Left ventricle myocardium inferior (tissue), 1 donor: ENCODE measurements around the gene UBAC1. TPM values are rescaled to one million over a fixed set of nuclear protein-coding genes. Genes with fewer than 3 reads are reported as not detected.

Experiments used
- DNase-seq: peaks from one replicate; pipeline ENCODE4 v3.0.0-alpha.2; 2020
- H3K27ac ChIP-seq: fragments of 200-600 bp; replicated peaks from 2 replicates; pipeline ENCODE4 v1.8.0; 2021
- H3K27me3 ChIP-seq: fragments of 200-600 bp; 2 replicates; pipeline ENCODE4 v1.8.0; 2021; ENCODE audit warnings: low read depth
- H3K36me3 ChIP-seq: fragments of 200-600 bp; 2 replicates; pipeline ENCODE4 v1.8.0; 2021
- H3K4me1 ChIP-seq: fragments of 200-600 bp; 2 replicates; pipeline ENCODE4 v1.8.0; 2021
- H3K4me3 ChIP-seq: fragments of 200-600 bp; 2 replicates; pipeline ENCODE4 v1.8.0; 2021; ENCODE audit warnings: mild to moderate bottlenecking, moderate library complexity
- H3K9me3 ChIP-seq: fragments of 200-600 bp; replicated peaks from 2 replicates; pipeline ENCODE4 v1.8.0; 2021
- intact Hi-C: fragments of 100-400 bp; cut with micrococcal nuclease; formaldehyde crosslinking; loops from one replicate; pipeline ENCODE4 v1.11.0; 2022
- total RNA-seq: library from RNA; stranded (reverse); fragmentation: NEBNext Ultra II Directional; extraction: Animal tissue kit (Norgen Biotek cat#: 25700); gene quantifications from one replicate; pipeline ENCODE4 v1.2.1, GENCODE V29; 2021
- TF ChIP-seq, protein P1 (sequence below): fragments of 200-600 bp; IDR thresholded peaks from 2 replicates; pipeline ENCODE4 v1.8.0; 2021; ENCODE audit warnings: antibody characterized with exemption, mild to moderate bottlenecking, borderline replicate concordance
- donor health status: DM: no; HTN: yes; CAD: no; lungs with severe emphysema.

UBAC1 gene
- total RNA-seq, 1 donor from 2014 or later, result 108 TPM

DNA sequence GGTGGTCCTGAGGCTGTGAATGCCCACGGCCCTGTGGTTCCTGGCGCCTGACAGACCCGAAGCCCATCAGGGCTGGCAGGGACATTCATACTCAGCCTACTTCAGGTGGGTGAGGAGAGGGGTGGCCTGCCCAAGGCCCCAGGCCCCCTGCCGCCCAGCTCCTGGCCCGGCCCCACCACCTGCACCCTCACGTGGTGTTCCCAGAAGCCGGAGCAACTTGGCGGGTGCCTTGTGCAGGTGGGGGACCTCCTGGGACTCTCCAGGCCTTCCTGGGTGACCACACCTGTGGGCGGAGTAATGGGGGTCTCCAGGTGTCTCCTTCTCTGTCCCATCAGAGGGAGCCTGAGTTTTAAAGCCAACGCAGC is 36.8 kb upstream of the UBAC1 start:
- intact Hi-C loops, result no loop called here
- Histone ChIP-seq H3K27me3 (no peaks in the 10 kb centered on the region), H3K36me3 (no peaks in the 10 kb centered on the region), H3K27ac (no peak overlapping the region), H3K4me1 (peaks cover 25% of the 10 kb centered on the region), H3K4me3 (no peak overlapping the region), H3K9me3 (no peaks in the 10 kb centered on the region)
- no peak for DNase-seq
- TF ChIP-seq, protein P1, sequence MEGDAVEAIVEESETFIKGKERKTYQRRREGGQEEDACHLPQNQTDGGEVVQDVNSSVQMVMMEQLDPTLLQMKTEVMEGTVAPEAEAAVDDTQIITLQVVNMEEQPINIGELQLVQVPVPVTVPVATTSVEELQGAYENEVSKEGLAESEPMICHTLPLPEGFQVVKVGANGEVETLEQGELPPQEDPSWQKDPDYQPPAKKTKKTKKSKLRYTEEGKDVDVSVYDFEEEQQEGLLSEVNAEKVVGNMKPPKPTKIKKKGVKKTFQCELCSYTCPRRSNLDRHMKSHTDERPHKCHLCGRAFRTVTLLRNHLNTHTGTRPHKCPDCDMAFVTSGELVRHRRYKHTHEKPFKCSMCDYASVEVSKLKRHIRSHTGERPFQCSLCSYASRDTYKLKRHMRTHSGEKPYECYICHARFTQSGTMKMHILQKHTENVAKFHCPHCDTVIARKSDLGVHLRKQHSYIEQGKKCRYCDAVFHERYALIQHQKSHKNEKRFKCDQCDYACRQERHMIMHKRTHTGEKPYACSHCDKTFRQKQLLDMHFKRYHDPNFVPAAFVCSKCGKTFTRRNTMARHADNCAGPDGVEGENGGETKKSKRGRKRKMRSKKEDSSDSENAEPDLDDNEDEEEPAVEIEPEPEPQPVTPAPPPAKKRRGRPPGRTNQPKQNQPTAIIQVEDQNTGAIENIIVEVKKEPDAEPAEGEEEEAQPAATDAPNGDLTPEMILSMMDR, result no peak

DNA sequence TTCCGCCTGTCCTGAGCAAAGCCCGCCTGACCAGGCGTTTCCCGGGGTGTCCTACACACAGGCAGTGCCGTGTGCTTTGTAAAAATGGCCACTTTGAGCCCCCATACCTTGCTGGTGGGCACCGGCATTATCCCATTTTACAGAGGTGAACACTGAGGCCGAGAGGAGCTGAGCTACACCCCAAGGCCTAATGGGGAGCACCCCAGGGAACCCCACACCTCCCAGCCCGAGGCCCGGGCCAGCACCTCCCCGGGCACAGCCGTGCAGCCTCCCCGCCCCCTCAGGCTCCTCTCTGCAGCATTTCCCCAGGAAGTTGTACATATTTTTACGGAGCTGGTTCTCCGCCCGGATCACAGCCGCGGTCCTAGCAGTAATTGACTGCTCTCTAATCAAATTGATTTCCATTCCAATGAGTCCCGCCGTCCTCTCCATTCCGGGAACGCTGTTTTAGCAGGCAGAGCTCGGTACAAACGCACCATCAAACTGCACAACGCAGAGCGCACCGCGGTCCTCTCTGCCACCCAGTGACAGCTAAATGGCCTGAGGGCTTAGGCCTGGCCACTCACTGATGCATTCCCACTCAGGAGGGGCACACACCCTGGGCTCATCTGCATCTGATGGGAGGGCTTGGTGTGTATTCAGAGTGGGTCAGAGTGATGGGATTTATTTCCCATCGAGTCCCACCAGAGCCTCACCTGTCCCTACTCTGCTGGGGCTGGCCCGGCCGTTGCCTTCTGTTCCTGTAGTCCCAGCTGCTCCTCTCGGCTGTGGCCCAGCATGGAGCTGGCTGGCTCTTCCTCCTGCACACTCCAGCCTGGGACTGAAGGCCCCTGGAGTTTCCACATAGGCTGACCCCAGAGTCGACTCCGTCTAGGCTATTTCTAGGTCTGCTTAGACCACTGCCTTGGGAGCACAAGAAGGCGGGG is 36.2 kb upstream of the UBAC1 start:
- H3K4me1 ChIP-seq, result peaks cover 26% of the 10 kb centered on the region
- intact Hi-C loops, result no loop called here
- TF ChIP-seq, protein P1, result no peak
- no peak overlapping the region for H3K27ac ChIP-seq
- DNase-seq, result no peak
- no peaks in the 10 kb centered on the region for H3K36me3 ChIP-seq
- no peaks in the 10 kb centered on the region for H3K27me3 ChIP-seq
- H3K9me3 ChIP-seq, result no peaks in the 10 kb centered on the region
- H3K4me3 ChIP-seq, result no peak overlapping the region

DNA sequence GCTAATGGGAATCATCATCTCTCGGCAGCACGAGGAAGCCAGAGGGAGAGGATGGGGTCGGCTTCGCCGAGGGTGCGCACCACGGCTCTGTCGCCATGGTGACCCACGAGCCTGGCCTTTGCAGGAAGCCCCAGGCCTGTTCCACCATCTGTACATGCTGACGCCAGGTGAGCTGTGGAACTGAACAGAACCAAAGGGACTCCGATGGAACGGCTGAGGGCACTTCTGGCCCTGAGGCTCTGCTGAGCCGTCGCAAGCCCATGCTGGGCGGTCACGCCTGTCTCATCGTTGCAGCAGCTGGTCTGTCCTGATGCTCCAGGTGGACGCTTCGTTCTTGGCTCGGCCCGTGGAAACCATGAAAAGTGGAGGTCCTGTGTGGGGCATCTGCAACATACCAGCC is 34.6 kb upstream of the UBAC1 start:
- intact Hi-C loops, result no loop called here
- Histone ChIP-seq H3K27ac (no peak overlapping the region), H3K4me1 (peaks cover 40% of the 10 kb centered on the region), H3K9me3 (no peaks in the 10 kb centered on the region), H3K36me3 (no peaks in the 10 kb centered on the region), H3K27me3 (no peaks in the 10 kb centered on the region), H3K4me3 (no peak overlapping the region)
- DNase-seq, result no peak
- TF ChIP-seq, protein P1, result no peak

DNA sequence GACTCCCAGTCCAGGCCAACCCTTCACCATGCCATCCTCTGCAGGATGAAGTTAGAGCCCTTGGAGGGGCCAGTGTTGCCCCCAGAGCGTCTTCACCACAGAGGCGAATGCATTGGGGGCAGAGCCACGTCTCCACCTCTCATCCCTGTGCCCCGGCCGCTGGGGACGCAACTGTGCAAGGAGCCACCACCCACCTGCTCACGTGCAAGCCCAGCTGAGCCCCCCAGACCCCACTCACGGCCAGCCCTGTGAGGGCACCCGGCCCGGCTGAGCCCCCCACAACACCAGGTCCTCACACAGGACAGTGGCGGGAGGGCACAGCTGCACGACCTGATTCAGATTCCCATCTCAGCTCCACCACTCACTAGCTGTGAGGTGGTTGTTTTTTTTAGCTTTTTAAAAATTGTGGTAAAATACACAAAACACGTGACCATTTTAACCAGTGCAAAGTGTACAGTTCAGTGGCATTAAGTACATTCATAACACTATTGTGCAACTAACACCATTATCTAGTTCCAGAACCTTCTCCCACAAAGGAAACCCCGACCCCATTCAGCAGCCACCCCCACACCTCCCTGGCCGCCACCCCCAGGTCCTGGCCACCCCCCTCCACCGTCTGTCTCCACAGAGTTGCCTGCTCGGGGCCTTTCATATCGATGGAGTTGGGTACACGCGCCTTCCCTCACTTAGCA is 33.5 kb upstream of the UBAC1 start:
- H3K27ac ChIP-seq, result peak overlapping the region; percentile 96

DNA sequence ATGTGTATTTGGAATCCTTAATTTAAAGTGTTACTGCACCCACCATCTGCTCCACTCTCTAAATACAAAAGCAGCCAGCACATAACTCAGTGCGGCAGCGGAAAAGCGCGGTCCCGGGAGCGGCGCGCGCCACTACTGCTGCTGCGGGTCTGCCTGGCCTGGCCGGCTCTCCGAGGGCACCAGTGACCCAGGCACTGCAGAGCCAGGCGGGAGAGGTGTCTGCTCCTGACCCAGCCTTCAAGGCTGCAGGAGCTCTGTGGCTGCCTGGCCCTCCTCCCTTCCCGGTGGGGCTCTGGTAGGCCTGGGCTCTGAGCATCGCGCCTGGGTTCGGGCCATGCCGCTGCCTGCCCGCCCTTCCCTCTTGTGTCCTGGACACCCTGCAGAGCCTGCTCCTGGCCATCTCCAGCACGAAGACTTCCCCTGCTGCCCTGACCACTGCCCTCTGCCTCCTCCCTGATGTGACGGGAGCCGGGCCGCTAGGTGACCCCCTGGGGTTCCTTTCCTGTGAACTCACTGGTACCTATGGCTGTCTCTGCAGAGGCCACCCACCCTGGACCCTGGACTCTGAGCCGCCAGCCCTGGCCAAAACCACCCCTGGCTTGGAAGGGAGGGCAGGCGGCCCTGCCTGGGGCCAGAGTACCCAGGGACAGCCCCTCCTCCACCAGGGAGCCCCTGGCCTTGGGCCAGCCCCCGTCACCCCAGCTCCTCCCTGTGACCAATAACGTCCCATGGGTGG is 32.8 kb upstream of the UBAC1 start:
- Histone ChIP-seq H3K27me3 (no peaks in the 10 kb centered on the region), H3K9me3 (no peaks in the 10 kb centered on the region), H3K27ac (peak overlapping the region; percentile 96), H3K4me3 (no peak overlapping the region), H3K4me1 (peaks cover 55% of the 10 kb centered on the region), H3K36me3 (no peaks in the 10 kb centered on the region)
- TF ChIP-seq, protein P1, result no peak
- intact Hi-C loops, result no loop called here
- DNase-seq, result no peak

More for the DNA sequence above, 33.5 kb upstream of the UBAC1 start:
- Histone ChIP-seq H3K4me3 (no peak overlapping the region), H3K27me3 (no peaks in the 10 kb centered on the region), H3K4me1 (peaks cover 51% of the 10 kb centered on the region), H3K9me3 (no peaks in the 10 kb centered on the region), H3K36me3 (no peaks in the 10 kb centered on the region)
- TF ChIP-seq, protein P1, result no peak
- intact Hi-C loops, result no loop called here
- DNase-seq, result no peak
